Measurements from ENCODE around the gene B4GALT3. TPM values are rescaled to one million over a fixed set of nuclear protein-coding genes. Genes with fewer than 3 reads are reported as not detected.
"Not testable (repeated sequence)": the region's sequence is repeated elsewhere in the genome, so short reads cannot be mapped to it uniquely, and the experiment has no call there.

B4GALT3 gene
- 19.4 and 27.9 TPM in 2 replicates for total RNA-seq (2014; rRNA removed; shearing (Covaris generic))

- in situ Hi-C loops (cut with HindIII; ENCODE audit: low sequenced_read_pairs), result no loop called here
- peak; percentile 86 for DNase-seq (ENCODE audit: low spot score)
These were observed at the start of gene B4GALT3 for GRCh38 chr1:161177112-161177935. B4GALT3 (minus strand) TSS chr1:161177507; CDS start chr1:161176060, 1,447 bp downstream.

GRCh38 chr1:161226759-161227158, 49.5 kb upstream of the B4GALT3 start:
- in situ Hi-C loops (cut with HindIII; ENCODE audit: low sequenced_read_pairs), result no loop called here
- DNase-seq (ENCODE audit: low spot score), result no peak

GRCh38 chr1:161226320-161226711, 49.0 kb upstream of the B4GALT3 start:
- peak; percentile 21 for DNase-seq (ENCODE audit: low spot score)
- in situ Hi-C loops (cut with HindIII; ENCODE audit: low sequenced_read_pairs), result no loop called here

- DNase-seq (ENCODE audit: low spot score), result peak; percentile 99
- in situ Hi-C loops (cut with HindIII; ENCODE audit: low sequenced_read_pairs), result no loop called here
These were observed 48.4 kb upstream of the B4GALT3 start, which contains the start of gene TOMM40L for GRCh38 chr1:161225534-161226319. TOMM40L (plus strand) TSS chr1:161226060; CDS start chr1:161226490, 430 bp downstream.

- in situ Hi-C loops (cut with HindIII; ENCODE audit: low sequenced_read_pairs), result no loop called here
- no peak for DNase-seq (ENCODE audit: low spot score)
These were observed 47.8 kb upstream of the B4GALT3 start for GRCh38 chr1:161225178-161225533.

- in situ Hi-C loops (cut with HindIII; ENCODE audit: low sequenced_read_pairs), result loop anchor here (25.0 kb wide), 1 partner anchor 163 kb away; no protein-coding TSS in a partner anchor
These were observed 47.4 kb upstream of the B4GALT3 start for GRCh38 chr1:161224695-161225087.

GRCh38 chr1:161223805-161224694, 46.7 kb upstream of the B4GALT3 start:
- in situ Hi-C loops (cut with HindIII; ENCODE audit: low sequenced_read_pairs), result loop anchor here (25.0 kb wide), 1 partner anchor 163 kb away; no protein-coding TSS in a partner anchor
- no peak for DNase-seq (ENCODE audit: low spot score)

More at GRCh38 chr1:161224695-161225087, 47.4 kb upstream of the B4GALT3 start:
- DNase-seq (ENCODE audit: low spot score), result not testable (repeated sequence)

- in situ Hi-C loops (cut with HindIII; ENCODE audit: low sequenced_read_pairs), result loop anchor here (25.0 kb wide), 1 partner anchor 165 kb away; no protein-coding TSS in a partner anchor
- no peak for DNase-seq (ENCODE audit: low spot score)
These were observed 45.1 kb upstream of the B4GALT3 start for GRCh38 chr1:161222175-161223019.

GRCh38 chr1:161220002-161220401, 42.7 kb upstream of the B4GALT3 start:
- no peak for DNase-seq (ENCODE audit: low spot score)
- in situ Hi-C loops (cut with HindIII; ENCODE audit: low sequenced_read_pairs), result loop anchor here (25.0 kb wide), 1 partner anchor 167 kb away; no protein-coding TSS in a partner anchor

GRCh38 chr1:161219078-161219892, 42.0 kb upstream of the B4GALT3 start:
- in situ Hi-C loops (cut with HindIII; ENCODE audit: low sequenced_read_pairs), result loop anchor here (25.0 kb wide), 1 partner anchor 168 kb away; no protein-coding TSS in a partner anchor
- no peak for DNase-seq (ENCODE audit: low spot score)

- in situ Hi-C loops (cut with HindIII; ENCODE audit: low sequenced_read_pairs), result loop anchor here (25.0 kb wide), 1 partner anchor 169 kb away; no protein-coding TSS in a partner anchor
- DNase-seq (ENCODE audit: low spot score), result no peak
These were observed 41.2 kb upstream of the B4GALT3 start for GRCh38 chr1:161218301-161219077.

GRCh38 chr1:161217831-161218230, 40.5 kb upstream of the B4GALT3 start:
- in situ Hi-C loops (cut with HindIII; ENCODE audit: low sequenced_read_pairs), result loop anchor here (25.0 kb wide), 1 partner anchor 169 kb away; no protein-coding TSS in a partner anchor

GRCh38 chr1:161216945-161217712, 39.8 kb upstream of the B4GALT3 start:
- DNase-seq (ENCODE audit: low spot score), result no peak
- in situ Hi-C loops (cut with HindIII; ENCODE audit: low sequenced_read_pairs), result loop anchor here (25.0 kb wide), 1 partner anchor 170 kb away; no protein-coding TSS in a partner anchor

More at GRCh38 chr1:161217831-161218230, 40.5 kb upstream of the B4GALT3 start:
- DNase-seq (ENCODE audit: low spot score), result no peak

GRCh38 chr1:161215076-161215475, 37.8 kb upstream of the B4GALT3 start, which contains the start of gene FCER1G:
FCER1G (plus strand) TSS chr1:161215295; CDS start chr1:161215322, 27 bp downstream.
- in situ Hi-C loops (cut with HindIII; ENCODE audit: low sequenced_read_pairs), result loop anchor here (25.0 kb wide), 1 partner anchor 172 kb away; no protein-coding TSS in a partner anchor
- no peak for DNase-seq (ENCODE audit: low spot score)

GRCh38 chr1:161214369-161214768, 37.1 kb upstream of the B4GALT3 start:
- DNase-seq (ENCODE audit: low spot score), result no peak
- in situ Hi-C loops (cut with HindIII; ENCODE audit: low sequenced_read_pairs), result loop anchor here (25.0 kb wide), 1 partner anchor 173 kb away; no protein-coding TSS in a partner anchor
